ENCODE data around the gene MICU1. TPM values are rescaled to one million over a fixed set of nuclear protein-coding genes. Genes with fewer than 3 reads are reported as not detected.
A peak's percentile ranks its signal among the peaks of the same experiment; 100 is the strongest.

Gene MICU1
- total and polyA plus RNA-seq, 2 experiments from 2014 or later: 27.5 to 52.3 TPM

DNA sequence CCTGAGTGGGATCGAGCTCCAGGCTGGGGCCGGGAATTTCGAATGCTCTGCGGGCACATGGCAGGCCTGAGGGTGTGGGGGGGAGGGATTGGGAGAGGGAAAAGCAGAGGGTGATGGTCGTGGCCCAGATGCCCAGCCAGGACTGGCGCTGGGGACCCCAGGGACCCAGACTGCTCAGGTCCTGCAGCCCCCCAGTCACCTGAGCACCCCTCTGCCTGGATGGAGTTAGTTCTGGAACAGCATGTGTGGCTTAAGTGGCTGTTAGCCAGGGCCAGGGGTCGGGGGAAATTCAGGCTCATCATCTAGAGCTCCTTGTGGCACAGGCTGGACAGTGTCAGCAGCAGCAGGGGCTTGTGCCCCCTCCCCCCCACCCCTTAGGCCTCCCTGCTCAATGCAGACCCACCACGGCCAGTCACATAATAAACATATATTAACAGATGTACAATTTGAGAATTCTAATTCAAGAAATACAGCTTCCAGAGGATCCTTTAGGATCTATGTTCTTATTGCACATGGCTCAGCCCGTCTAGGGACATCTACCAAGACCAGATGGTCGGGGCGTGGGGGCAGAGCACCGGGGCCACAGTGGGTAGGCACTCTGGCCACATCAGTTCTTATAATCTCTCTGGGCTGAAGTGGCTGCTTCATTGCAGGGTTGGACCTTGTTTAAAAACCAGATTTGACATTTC is 293.3 kb downstream of the MICU1 start:
- Mint-ChIP-seq H3K4me3 (peak overlapping the region; percentile 29; the same call in 2 of the 3 replicates), H3K4me1 (peaks cover 48% of the 10 kb centered on the region), H3K27me3 (ENCODE audit: insufficient read depth, low read depth, poor library complexity) (peaks cover 25% of the 10 kb centered on the region), H3K9me3 (no peaks in the 10 kb centered on the region; the same call in 2 of the 3 replicates), H3K36me3 (ENCODE audit: low read depth) (peaks cover 30% of the 10 kb centered on the region; the same call in 2 of the 3 replicates), H3K27ac (peak overlapping the region; percentile 65; the same call in 1 of the 2 replicates)
- Histone ChIP-seq H4K20me1 (replicated peaks; ENCODE audit: insufficient read depth) (0 out of 2 replicates have a peak, but pooled peaks cover 3% of the 10 kb centered on the region), H3K9me2 (ENCODE audit: insufficient read depth) (no peaks in the 10 kb centered on the region), H3K27me3 (ENCODE audit: insufficient read depth) (no peaks in the 10 kb centered on the region), H3K79me2 (replicated peaks; ENCODE audit: insufficient read depth) (no peaks in the 10 kb centered on the region), H3K27ac (ENCODE audit: low read depth) (peak overlapping the region; percentile 87), H3K4me3 (0 out of 2 replicates have a peak overlapping the region, but pooled peaks have one; percentile 28), H3F3A (replicated peaks; ENCODE audit: low read depth) (peaks cover 16% of the 10 kb centered on the region), H3K4me2 (peak overlapping the region; percentile 64; the same call in 1 of the 2 replicates), H3K4me1 (ENCODE audit: insufficient read depth) (peaks cover 16% of the 10 kb centered on the region; the same call in 1 of the 2 replicates), H2AFZ (no peak overlapping the region), H3K36me3 (ENCODE audit: insufficient read depth) (peaks cover 4% of the 10 kb centered on the region; the same call in 1 of the 2 replicates)
- ATAC-seq: peak; percentile 1
- TF ChIP-seq, protein P1, sequence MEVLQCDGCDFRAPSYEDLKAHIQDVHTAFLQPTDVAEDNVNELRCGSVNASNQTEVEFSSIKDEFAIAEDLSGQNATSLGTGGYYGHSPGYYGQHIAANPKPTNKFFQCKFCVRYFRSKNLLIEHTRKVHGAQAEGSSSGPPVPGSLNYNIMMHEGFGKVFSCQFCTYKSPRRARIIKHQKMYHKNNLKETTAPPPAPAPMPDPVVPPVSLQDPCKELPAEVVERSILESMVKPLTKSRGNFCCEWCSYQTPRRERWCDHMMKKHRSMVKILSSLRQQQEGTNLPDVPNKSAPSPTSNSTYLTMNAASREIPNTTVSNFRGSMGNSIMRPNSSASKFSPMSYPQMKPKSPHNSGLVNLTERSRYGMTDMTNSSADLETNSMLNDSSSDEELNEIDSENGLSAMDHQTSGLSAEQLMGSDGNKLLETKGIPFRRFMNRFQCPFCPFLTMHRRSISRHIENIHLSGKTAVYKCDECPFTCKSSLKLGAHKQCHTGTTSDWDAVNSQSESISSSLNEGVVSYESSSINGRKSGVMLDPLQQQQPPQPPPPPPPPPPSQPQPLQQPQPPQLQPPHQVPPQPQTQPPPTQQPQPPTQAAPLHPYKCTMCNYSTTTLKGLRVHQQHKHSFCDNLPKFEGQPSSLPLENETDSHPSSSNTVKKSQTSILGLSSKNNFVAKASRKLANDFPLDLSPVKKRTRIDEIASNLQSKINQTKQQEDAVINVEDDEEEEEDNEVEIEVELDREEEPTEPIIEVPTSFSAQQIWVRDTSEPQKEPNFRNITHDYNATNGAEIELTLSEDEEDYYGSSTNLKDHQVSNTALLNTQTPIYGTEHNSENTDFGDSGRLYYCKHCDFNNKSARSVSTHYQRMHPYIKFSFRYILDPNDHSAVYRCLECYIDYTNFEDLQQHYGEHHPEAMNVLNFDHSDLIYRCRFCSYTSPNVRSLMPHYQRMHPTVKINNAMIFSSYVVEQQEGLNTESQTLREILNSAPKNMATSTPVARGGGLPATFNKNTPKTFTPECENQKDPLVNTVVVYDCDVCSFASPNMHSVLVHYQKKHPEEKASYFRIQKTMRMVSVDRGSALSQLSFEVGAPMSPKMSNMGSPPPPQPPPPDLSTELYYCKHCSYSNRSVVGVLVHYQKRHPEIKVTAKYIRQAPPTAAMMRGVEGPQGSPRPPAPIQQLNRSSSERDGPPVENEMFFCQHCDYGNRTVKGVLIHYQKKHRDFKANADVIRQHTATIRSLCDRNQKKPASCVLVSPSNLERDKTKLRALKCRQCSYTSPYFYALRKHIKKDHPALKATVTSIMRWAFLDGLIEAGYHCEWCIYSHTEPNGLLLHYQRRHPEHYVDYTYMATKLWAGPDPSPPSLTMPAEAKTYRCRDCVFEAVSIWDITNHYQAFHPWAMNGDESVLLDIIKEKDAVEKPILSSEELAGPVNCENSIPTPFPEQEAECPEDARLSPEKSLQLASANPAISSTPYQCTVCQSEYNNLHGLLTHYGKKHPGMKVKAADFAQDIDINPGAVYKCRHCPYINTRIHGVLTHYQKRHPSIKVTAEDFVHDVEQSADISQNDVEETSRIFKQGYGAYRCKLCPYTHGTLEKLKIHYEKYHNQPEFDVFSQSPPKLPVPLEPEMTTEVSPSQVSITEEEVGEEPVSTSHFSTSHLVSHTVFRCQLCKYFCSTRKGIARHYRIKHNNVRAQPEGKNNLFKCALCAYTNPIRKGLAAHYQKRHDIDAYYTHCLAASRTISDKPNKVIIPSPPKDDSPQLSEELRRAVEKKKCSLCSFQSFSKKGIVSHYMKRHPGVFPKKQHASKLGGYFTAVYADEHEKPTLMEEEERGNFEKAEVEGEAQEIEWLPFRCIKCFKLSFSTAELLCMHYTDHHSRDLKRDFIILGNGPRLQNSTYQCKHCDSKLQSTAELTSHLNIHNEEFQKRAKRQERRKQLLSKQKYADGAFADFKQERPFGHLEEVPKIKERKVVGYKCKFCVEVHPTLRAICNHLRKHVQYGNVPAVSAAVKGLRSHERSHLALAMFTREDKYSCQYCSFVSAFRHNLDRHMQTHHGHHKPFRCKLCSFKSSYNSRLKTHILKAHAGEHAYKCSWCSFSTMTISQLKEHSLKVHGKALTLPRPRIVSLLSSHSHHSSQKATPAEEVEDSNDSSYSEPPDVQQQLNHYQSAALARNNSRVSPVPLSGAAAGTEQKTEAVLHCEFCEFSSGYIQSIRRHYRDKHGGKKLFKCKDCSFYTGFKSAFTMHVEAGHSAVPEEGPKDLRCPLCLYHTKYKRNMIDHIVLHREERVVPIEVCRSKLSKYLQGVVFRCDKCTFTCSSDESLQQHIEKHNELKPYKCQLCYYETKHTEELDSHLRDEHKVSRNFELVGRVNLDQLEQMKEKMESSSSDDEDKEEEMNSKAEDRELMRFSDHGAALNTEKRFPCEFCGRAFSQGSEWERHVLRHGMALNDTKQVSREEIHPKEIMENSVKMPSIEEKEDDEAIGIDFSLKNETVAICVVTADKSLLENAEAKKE (CRISPR knock-in tag; IDR thresholded peaks at IDR 0.05): no peak
- no peak for TF ChIP-seq CREB1 (CRISPR knock-in tag; IDR thresholded peaks at IDR 0.05; ENCODE audit: low read depth)
- TF ChIP-seq ZNF331 (CRISPR knock-in tag; IDR thresholded peaks at IDR 0.05; ENCODE audit: low read depth): no peak
- TF ChIP-seq ZNF114 (CRISPR knock-in tag; IDR thresholded peaks at IDR 0.05): no peak
- no peak for TF ChIP-seq NANOG (IDR thresholded peaks at IDR 0.05; ENCODE audit: borderline replicate concordance)
- TF ChIP-seq, protein P2, sequence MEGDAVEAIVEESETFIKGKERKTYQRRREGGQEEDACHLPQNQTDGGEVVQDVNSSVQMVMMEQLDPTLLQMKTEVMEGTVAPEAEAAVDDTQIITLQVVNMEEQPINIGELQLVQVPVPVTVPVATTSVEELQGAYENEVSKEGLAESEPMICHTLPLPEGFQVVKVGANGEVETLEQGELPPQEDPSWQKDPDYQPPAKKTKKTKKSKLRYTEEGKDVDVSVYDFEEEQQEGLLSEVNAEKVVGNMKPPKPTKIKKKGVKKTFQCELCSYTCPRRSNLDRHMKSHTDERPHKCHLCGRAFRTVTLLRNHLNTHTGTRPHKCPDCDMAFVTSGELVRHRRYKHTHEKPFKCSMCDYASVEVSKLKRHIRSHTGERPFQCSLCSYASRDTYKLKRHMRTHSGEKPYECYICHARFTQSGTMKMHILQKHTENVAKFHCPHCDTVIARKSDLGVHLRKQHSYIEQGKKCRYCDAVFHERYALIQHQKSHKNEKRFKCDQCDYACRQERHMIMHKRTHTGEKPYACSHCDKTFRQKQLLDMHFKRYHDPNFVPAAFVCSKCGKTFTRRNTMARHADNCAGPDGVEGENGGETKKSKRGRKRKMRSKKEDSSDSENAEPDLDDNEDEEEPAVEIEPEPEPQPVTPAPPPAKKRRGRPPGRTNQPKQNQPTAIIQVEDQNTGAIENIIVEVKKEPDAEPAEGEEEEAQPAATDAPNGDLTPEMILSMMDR (conservative IDR thresholded peaks at IDR 0.05; ENCODE audit: low read depth in 2 of 2): no peak
- TF ChIP-seq, protein P3, sequence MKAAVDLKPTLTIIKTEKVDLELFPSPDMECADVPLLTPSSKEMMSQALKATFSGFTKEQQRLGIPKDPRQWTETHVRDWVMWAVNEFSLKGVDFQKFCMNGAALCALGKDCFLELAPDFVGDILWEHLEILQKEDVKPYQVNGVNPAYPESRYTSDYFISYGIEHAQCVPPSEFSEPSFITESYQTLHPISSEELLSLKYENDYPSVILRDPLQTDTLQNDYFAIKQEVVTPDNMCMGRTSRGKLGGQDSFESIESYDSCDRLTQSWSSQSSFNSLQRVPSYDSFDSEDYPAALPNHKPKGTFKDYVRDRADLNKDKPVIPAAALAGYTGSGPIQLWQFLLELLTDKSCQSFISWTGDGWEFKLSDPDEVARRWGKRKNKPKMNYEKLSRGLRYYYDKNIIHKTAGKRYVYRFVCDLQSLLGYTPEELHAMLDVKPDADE (IDR thresholded peaks at IDR 0.05): no peak
- no peak for DNase-seq (ENCODE audit: low spot score)

All from GM23338 (cell line).